ENCODE results near the gene CBR1. TPM values are rescaled to one million over a fixed set of nuclear protein-coding genes. Genes with fewer than 3 reads are reported as not detected.

Gene CBR1
- total and polyA plus RNA-seq, 4 donors: 36.1 to 158 (median 74.4) TPM

- no peak overlapping the region for H3K27ac ChIP-seq (ENCODE audit: low read depth in 1 of 2, low read length in 1 of 2)
- H3K4me1 ChIP-seq (ENCODE audit: control insufficient read depth in 5 of 5, insufficient read depth in 5 of 5, low read length in 5 of 5): peaks cover 0 to 5% (median 0%) of the 10 kb centered on the region in 5 donors
- peaks cover 0 to 3% (median 0%) of the 10 kb centered on the region in 4 donors for H3K9me3 ChIP-seq (ENCODE audit: control insufficient read depth in 4 of 4, insufficient read depth in 3 of 4, low read length in 3 of 4)
- ATAC-seq (ENCODE audit: insufficient read depth, low FRiP score) (no peak), DNase-seq (no peak)
- H3K9ac ChIP-seq (ENCODE audit: insufficient read depth in 1 of 2, low read length in 2 of 2): no peak overlapping the region
- no peaks in the 10 kb centered on the region for H3K27me3 ChIP-seq (ENCODE audit: control insufficient read depth in 3 of 3, insufficient read depth in 3 of 3, low read length in 2 of 3)
- H3K4me3 ChIP-seq: no peak overlapping the region
- H3K36me3 ChIP-seq (ENCODE audit: control insufficient read depth in 4 of 4, insufficient read depth in 4 of 4, low read length in 4 of 4): peaks cover 19 to 42% (median 24%) of the 10 kb centered on the region in 4 donors
- TF ChIP-seq, protein P1, sequence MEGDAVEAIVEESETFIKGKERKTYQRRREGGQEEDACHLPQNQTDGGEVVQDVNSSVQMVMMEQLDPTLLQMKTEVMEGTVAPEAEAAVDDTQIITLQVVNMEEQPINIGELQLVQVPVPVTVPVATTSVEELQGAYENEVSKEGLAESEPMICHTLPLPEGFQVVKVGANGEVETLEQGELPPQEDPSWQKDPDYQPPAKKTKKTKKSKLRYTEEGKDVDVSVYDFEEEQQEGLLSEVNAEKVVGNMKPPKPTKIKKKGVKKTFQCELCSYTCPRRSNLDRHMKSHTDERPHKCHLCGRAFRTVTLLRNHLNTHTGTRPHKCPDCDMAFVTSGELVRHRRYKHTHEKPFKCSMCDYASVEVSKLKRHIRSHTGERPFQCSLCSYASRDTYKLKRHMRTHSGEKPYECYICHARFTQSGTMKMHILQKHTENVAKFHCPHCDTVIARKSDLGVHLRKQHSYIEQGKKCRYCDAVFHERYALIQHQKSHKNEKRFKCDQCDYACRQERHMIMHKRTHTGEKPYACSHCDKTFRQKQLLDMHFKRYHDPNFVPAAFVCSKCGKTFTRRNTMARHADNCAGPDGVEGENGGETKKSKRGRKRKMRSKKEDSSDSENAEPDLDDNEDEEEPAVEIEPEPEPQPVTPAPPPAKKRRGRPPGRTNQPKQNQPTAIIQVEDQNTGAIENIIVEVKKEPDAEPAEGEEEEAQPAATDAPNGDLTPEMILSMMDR (IDR thresholded peaks at IDR 0.05; ENCODE audit: control extremely low read depth, extremely low read depth): no peak
- WGBS, 2 donors: 94 to 98% methylated on average over 7 of the region's 7 CpGs
Observed at GRCh38 chr21:36048357-36048756, 21.5 kb upstream of the CBR1 start.

GRCh38 chr21:36052860-36053714 lies 16.7 kb upstream of the CBR1 start:
- ATAC-seq (ENCODE audit: insufficient read depth, low FRiP score) (no peak), DNase-seq (no peak)
- TF ChIP-seq, protein P1 (IDR thresholded peaks at IDR 0.05; ENCODE audit: control extremely low read depth, extremely low read depth): no peak
- H3K9ac ChIP-seq (ENCODE audit: insufficient read depth in 1 of 2, low read length in 2 of 2): no peak overlapping the region
- H3K27me3 ChIP-seq (ENCODE audit: control insufficient read depth in 3 of 3, insufficient read depth in 3 of 3, low read length in 2 of 3): no peaks in the 10 kb centered on the region
- peaks cover 0 to 3% (median 0%) of the 10 kb centered on the region in 4 donors for H3K9me3 ChIP-seq (ENCODE audit: control insufficient read depth in 4 of 4, insufficient read depth in 3 of 4, low read length in 3 of 4)
- WGBS, 2 donors: 73 to 85% methylated on average over 10 of the region's 10 CpGs
- H3K36me3 ChIP-seq (ENCODE audit: control insufficient read depth in 4 of 4, insufficient read depth in 4 of 4, low read length in 4 of 4): peaks cover 22 to 47% (median 30%) of the 10 kb centered on the region in 4 donors
- peaks cover 0 to 3% (median 0%) of the 10 kb centered on the region in 5 donors for H3K4me1 ChIP-seq (ENCODE audit: control insufficient read depth in 5 of 5, insufficient read depth in 5 of 5, low read length in 5 of 5)
- no peak overlapping the region for H3K4me3 ChIP-seq
- H3K27ac ChIP-seq (ENCODE audit: low read depth in 1 of 2, low read length in 1 of 2): peak overlapping the region in 1 of 2 donors; percentile 23

GRCh38 chr21:36053715-36054062 lies 16.1 kb upstream of the CBR1 start:
- peaks cover 0 to 3% (median 0%) of the 10 kb centered on the region in 4 donors for H3K9me3 ChIP-seq (ENCODE audit: control insufficient read depth in 4 of 4, insufficient read depth in 3 of 4, low read length in 3 of 4)
- no peak for DNase-seq
- no peak overlapping the region for H3K9ac ChIP-seq (ENCODE audit: insufficient read depth in 1 of 2, low read length in 2 of 2)
- H3K4me3 ChIP-seq: no peak overlapping the region
- ATAC-seq (ENCODE audit: insufficient read depth, low FRiP score): no peak
- no peaks in the 10 kb centered on the region for H3K27me3 ChIP-seq (ENCODE audit: control insufficient read depth in 3 of 3, insufficient read depth in 3 of 3, low read length in 2 of 3)
- peaks cover 26 to 48% (median 31%) of the 10 kb centered on the region in 4 donors for H3K36me3 ChIP-seq (ENCODE audit: control insufficient read depth in 4 of 4, insufficient read depth in 4 of 4, low read length in 4 of 4)
- peaks cover 0 to 3% (median 0%) of the 10 kb centered on the region in 5 donors for H3K4me1 ChIP-seq (ENCODE audit: control insufficient read depth in 5 of 5, insufficient read depth in 5 of 5, low read length in 5 of 5)
- WGBS, 2 donors: 92 to 93% methylated on average over 3 of the region's 3 CpGs
- TF ChIP-seq, protein P1 (IDR thresholded peaks at IDR 0.05; ENCODE audit: control extremely low read depth, extremely low read depth): no peak
- H3K27ac ChIP-seq (ENCODE audit: low read depth in 1 of 2, low read length in 1 of 2): no peak overlapping the region
